MCF 10A (cell line): Measurements from ENCODE around the gene KLRF1. TPM values are rescaled to one million over a fixed set of nuclear protein-coding genes. Genes with fewer than 3 reads are reported as not detected.
A peak's percentile ranks its signal among the peaks of the same experiment; 100 is the strongest.

Experiments
- BruUV-seq: library from RNA; stranded (reverse); fragments of 400-500 nt; replicated peaks from 2 replicates; lab custom pipeline; 2021; lab: Mats Ljungman, UMichigan
- CTCF ChIA-PET: fragments of 300-600 bp; sonication (Branson Sonifier 250); formaldehyde crosslinking; extraction: SDS; loops from one replicate; lab custom pipeline; 2021; ENCODE audit warnings: antibody characterized with exemption, inconsistent platforms; lab: Yijun Ruan, JAX
- POLR2A ChIA-PET: fragments of 300-600, 350-650 bp; sonication (Branson Sonifier 250); formaldehyde crosslinking; extraction: SDS; loops from one replicate; lab custom pipeline; 2020; ENCODE audit warnings: antibody characterized with exemption, inconsistent platforms; lab: Yijun Ruan, JAX
- DNase-seq: peaks from one replicate; pipeline ENCODE4 v3.0.0-alpha.2; 2018; ENCODE audit not compliant: unreplicated experiment
- H3K27ac Mint-ChIP-seq: one replicate; pipeline ENCODE4 v1.8.0; 2022; ENCODE audit warnings: mild to moderate bottlenecking, low read depth, mixed read lengths; ENCODE audit not compliant: unreplicated experiment
- H3K27me3 Mint-ChIP-seq: one replicate; pipeline ENCODE4 v1.8.0; 2022; ENCODE audit warnings: mixed read lengths; ENCODE audit not compliant: insufficient read depth, unreplicated experiment
- H3K36me3 Mint-ChIP-seq: one replicate; pipeline ENCODE4 v1.8.0; 2022; ENCODE audit warnings: mild to moderate bottlenecking, moderate library complexity, mixed read lengths; ENCODE audit not compliant: insufficient read depth, unreplicated experiment
- H3K4me1 Mint-ChIP-seq: one replicate; pipeline ENCODE4 v1.8.0; 2022; ENCODE audit warnings: mixed read lengths; ENCODE audit not compliant: insufficient read depth, unreplicated experiment
- H3K4me3 Mint-ChIP-seq: one replicate; pipeline ENCODE4 v1.8.0; 2022; ENCODE audit warnings: mild to moderate bottlenecking, moderate library complexity, mixed read lengths; ENCODE audit not compliant: unreplicated experiment
- H3K9me3 Mint-ChIP-seq: one replicate; pipeline ENCODE4 v1.8.0; 2022; ENCODE audit warnings: mixed read lengths; ENCODE audit not compliant: unreplicated experiment
- intact Hi-C: fragments of 100-400 bp; cut with micrococcal nuclease; formaldehyde crosslinking; loops from 2 replicates; pipeline ENCODE4 v1.14.1; 2022
- total RNA-seq: library from RNA; stranded (reverse); gene quantifications from 2 replicates; pipeline ENCODE4 v1.2.3, GENCODE V29; 2022
- TF ChIP-seq, protein P1 (sequence below): fragments of 200-600 bp; IDR thresholded peaks from one replicate; pipeline ENCODE4 v1.8.0; 2022; ENCODE audit warnings: antibody characterized with exemption, mild to moderate bottlenecking; ENCODE audit not compliant: unreplicated experiment

Gene KLRF1
- total RNA-seq, 1 experiment from 2014 or later: not detected

DNA sequence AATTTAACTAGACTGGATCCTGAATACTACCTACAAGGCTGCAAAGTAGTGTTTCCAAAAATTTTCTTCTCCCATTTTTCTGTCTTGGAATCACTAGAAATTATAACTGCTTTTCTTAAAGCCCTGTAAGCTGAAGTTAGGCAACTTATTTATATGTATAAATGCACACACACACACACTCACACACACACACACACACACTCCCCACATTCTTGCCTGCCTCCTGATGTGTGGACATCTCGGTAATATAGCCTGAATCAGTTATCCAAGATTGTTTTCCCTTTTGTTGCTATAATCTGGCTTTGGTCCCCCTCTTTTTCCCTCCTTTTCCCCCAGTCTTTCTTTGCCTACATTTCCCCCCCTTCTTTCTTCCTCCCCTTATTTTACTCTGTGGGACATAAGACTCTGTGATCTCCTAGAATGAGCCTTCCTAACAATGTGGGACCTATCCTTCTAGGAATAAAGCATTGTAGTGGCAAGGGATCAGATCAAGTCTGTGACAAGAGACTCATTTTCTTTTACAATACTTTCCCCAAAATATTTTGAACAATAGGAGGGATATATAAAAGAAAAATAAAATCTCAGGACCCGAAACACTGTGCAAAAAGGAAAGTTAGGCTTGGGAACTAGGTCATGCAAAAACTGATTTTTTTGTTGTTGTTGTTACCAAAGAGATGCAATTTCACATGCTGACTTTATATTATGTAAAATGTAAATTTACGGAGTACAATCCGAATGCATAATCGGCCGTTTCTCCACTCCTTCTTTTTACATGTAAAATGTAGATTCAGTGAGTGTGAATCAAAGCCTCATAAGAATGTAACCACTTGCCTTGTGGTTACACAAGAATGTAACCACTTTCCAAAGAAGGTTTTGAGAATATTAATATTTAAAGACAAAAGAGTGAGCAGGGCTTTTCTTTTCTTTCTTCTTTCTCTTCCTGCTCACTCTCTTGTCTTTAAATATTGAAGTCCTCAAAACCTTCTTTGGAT is 40.3 kb upstream of the KLRF1 start:
- Mint-ChIP-seq H3K4me1 (no peaks in the 10 kb centered on the region), H3K27me3 (peaks cover 36% of the 10 kb centered on the region), H3K4me3 (no peak overlapping the region), H3K36me3 (no peaks in the 10 kb centered on the region), H3K9me3 (no peaks in the 10 kb centered on the region), H3K27ac (no peak overlapping the region)
- no TSS peak for BruUV-seq
- intact Hi-C loops: no loop called here
- no peak for DNase-seq
- CTCF ChIA-PET: no interaction called here
- TF ChIP-seq, protein P1, sequence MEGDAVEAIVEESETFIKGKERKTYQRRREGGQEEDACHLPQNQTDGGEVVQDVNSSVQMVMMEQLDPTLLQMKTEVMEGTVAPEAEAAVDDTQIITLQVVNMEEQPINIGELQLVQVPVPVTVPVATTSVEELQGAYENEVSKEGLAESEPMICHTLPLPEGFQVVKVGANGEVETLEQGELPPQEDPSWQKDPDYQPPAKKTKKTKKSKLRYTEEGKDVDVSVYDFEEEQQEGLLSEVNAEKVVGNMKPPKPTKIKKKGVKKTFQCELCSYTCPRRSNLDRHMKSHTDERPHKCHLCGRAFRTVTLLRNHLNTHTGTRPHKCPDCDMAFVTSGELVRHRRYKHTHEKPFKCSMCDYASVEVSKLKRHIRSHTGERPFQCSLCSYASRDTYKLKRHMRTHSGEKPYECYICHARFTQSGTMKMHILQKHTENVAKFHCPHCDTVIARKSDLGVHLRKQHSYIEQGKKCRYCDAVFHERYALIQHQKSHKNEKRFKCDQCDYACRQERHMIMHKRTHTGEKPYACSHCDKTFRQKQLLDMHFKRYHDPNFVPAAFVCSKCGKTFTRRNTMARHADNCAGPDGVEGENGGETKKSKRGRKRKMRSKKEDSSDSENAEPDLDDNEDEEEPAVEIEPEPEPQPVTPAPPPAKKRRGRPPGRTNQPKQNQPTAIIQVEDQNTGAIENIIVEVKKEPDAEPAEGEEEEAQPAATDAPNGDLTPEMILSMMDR: no peak
- POLR2A ChIA-PET: no interaction called here

DNA sequence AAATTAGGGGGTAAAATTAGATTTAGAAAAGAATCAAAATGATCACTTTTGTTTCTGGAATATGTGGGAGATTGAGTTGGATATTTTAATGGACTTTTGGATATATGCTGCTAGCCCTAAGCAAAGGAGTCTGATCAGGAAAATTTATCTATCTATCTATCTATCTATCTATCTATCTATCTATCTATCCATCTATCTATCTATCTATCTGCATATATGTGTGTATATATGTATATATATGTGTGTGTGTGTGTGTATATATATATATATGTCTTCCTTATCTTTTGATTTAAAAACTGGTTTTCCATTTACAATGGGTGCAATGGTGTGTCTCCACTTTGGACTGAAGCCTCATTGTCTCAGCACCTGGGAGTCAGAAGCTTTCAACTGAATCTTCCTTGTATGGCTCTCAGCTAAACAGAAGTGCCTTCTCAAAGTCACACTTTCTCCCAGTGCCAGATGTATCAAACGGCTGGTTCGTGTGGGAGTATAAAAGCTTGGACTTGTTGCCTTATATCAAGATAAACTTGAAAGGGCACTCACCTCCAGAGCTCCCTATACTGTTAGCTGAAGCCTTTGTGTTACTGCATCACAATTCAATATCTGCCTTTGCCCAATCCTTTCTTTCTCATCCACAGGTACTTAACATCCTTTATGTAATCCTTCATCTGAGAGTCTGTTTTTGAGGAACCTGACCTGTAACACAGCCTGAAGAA is 34.9 kb upstream of the KLRF1 start:
- BruUV-seq: no TSS peak
- CTCF ChIA-PET: no interaction called here
- Mint-ChIP-seq H3K36me3 (no peaks in the 10 kb centered on the region), H3K27me3 (peaks cover 12% of the 10 kb centered on the region), H3K27ac (no peak overlapping the region), H3K4me3 (no peak overlapping the region), H3K9me3 (no peaks in the 10 kb centered on the region), H3K4me1 (no peaks in the 10 kb centered on the region)
- POLR2A ChIA-PET: no interaction called here
- intact Hi-C loops: no loop called here
- TF ChIP-seq, protein P1: no peak
- no peak for DNase-seq

DNA sequence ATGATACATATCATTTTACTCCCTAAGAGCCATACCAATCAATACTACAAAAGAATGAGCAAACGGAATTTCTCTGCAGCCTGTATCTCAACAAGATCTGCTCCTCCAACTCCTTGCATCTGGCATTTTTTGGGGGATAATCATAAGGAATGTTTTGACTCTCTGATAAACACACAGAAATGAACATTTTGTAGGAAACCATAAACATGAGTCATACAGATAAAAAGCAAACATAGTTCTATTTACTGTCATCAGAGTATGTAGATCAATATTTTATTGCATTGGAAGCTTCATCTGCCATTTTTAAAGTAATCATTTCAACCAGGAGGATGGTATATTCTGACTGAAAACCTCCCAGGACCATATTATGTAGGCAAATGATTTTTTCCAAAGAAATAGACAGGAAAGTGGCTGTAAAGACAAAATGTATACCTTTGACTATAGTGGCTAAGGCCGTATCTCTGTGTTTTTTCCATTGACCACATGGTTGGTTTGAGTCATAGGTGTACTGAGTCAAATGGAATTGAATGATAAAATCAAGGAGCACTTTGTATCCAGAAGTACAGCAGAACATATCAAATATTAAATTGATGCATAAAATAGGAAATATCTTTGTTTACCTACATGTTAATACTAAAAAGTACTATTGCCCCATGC is 34.2 kb upstream of the KLRF1 start:
- Mint-ChIP-seq H3K36me3 (no peaks in the 10 kb centered on the region), H3K9me3 (no peaks in the 10 kb centered on the region), H3K4me1 (no peaks in the 10 kb centered on the region), H3K27ac (no peak overlapping the region), H3K27me3 (peaks cover 4% of the 10 kb centered on the region), H3K4me3 (no peak overlapping the region)
- ChIA-PET POLR2A (no interaction called here), CTCF (interaction anchor here (0.6 to 0.7 kb wide), 2 partner anchors 15 to 42 kb away, joined by 3 read pairs; no protein-coding TSS in a partner anchor)
- peak; percentile 17 for DNase-seq
- TF ChIP-seq, protein P1: no peak
- no TSS peak for BruUV-seq
- intact Hi-C loops: no loop called here
